ENCODE measurements around the gene ZNF850. TPM values are rescaled to one million over a fixed set of nuclear protein-coding genes. Genes with fewer than 3 reads are reported as not detected.
"Not testable (repeated sequence)": the region's sequence is repeated elsewhere in the genome, so short reads cannot be mapped to it uniquely, and the experiment has no call there.

ZNF850 gene
- total RNA-seq, 2 donors from 2014 or later = 2.4 to 13.2 TPM

DNA sequence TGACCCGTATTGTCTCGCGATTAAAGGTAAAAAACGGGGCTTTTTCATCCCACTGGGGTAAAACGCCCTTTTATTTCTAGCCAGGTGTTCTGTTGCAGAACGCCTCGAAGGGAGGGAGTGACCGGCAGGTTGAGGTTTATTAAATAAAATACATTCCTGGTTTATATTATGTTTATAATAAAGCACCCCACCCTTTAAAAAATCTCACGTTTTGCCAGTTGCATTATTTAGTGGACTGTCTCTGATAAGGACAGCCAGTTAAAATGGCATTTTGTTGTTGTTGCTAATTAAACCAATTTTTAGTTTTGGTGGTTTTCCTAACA lies 25.1 kb upstream of the ZNF850 start:
- DNase-seq (ENCODE audit: low spot score) (no peak), ATAC-seq (ENCODE audit: insufficient number of reproducible peaks, low FRiP score, low read depth) (peak; percentile 41)
- Histone ChIP-seq H3K4me3 (peak overlapping the region; percentile 90), H3K9me3 (peaks cover 39% of the 10 kb centered on the region), H3K27me3 (replicated peaks; ENCODE audit: insufficient read depth) (no peaks in the 10 kb centered on the region), H3K4me1 (ENCODE audit: control insufficient read depth in 1 of 2, low read depth in 2 of 2) (peaks cover 4 to 9% of the 10 kb centered on the region in 2 donors), H3K27ac (peak overlapping the region; percentile 61 to 73), H3K36me3 (peaks cover 13% of the 10 kb centered on the region)
- TF ChIP-seq, protein P1, sequence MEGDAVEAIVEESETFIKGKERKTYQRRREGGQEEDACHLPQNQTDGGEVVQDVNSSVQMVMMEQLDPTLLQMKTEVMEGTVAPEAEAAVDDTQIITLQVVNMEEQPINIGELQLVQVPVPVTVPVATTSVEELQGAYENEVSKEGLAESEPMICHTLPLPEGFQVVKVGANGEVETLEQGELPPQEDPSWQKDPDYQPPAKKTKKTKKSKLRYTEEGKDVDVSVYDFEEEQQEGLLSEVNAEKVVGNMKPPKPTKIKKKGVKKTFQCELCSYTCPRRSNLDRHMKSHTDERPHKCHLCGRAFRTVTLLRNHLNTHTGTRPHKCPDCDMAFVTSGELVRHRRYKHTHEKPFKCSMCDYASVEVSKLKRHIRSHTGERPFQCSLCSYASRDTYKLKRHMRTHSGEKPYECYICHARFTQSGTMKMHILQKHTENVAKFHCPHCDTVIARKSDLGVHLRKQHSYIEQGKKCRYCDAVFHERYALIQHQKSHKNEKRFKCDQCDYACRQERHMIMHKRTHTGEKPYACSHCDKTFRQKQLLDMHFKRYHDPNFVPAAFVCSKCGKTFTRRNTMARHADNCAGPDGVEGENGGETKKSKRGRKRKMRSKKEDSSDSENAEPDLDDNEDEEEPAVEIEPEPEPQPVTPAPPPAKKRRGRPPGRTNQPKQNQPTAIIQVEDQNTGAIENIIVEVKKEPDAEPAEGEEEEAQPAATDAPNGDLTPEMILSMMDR (IDR thresholded peaks at IDR 0.05) = no peak

DNA sequence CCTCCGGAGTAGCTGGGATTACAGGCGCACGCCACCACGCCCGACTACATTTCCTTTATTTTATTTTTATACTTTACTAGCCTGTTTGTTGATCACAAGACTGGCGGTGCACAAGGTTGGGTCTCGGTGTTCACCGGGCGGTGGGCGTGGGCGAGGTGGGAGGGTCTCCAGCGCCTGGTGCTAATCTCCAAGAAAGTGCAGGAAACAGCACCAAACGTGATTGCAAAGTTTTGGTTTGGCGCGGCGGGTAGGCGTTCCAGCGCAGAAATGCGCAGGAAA lies 24.0 kb upstream of the ZNF850 start:
- TF ChIP-seq, protein P1 (IDR thresholded peaks at IDR 0.05) = no peak
- peak overlapping the region in 1 of 2 donors; percentile 61 for H3K27ac ChIP-seq
- H3K9me3 ChIP-seq = peaks cover 38% of the 10 kb centered on the region

DNA sequence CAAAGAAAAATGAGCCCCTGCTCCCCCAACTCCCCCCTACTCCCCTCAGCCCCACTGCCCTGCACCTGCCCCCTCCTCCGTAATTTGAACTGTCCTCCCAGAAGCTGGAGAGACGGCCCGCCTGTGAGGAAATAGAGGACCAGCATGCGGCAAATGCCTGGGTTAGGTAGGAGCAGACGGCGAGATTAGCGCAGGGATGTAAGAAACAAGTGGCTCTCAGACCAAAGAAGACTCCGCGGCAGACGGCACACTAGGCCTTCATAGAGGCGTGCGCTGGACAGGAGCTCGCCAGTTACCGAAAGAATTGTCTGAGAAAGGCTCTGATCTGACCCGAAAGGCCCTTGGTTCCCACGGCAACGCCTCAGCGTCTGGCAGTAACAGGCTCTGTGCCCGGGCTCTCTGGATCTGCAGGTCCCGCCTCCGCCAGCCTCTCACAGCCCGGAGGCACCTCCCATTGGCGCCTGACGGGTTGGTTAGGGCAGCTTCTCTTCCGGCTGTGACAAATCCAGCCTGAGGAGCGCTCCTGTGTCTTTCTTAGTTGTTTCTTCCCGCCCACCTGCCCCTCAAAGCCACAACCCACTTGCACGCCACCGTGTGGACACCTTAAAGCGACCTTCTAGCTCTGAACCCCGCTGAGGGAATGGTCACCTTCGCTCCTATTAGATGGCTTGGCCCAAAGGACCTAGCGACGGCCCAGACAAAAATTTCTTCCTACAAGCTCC lies 19.0 kb upstream of the ZNF850 start:
- not testable (repeated sequence) for H3K4me1 ChIP-seq (ENCODE audit: control insufficient read depth in 1 of 2, low read depth in 2 of 2); ATAC-seq (ENCODE audit: insufficient number of reproducible peaks, low FRiP score, low read depth); H3K27me3 ChIP-seq (replicated peaks; ENCODE audit: insufficient read depth); H3K36me3 ChIP-seq; H3K27ac ChIP-seq; DNase-seq (ENCODE audit: low spot score)
- Histone ChIP-seq H3K9me3 (peaks cover 21% of the 10 kb centered on the region), H3K4me3 (peak overlapping the region; percentile 21)

More for the DNA sequence above, 24.0 kb upstream of the ZNF850 start:
- Histone ChIP-seq H3K4me1 (ENCODE audit: control insufficient read depth in 1 of 2, low read depth in 2 of 2) (peaks cover 4 to 9% of the 10 kb centered on the region in 2 donors), H3K4me3 (peak overlapping the region; percentile 90), H3K27me3 (replicated peaks; ENCODE audit: insufficient read depth) (no peaks in the 10 kb centered on the region), H3K36me3 (peaks cover 10% of the 10 kb centered on the region)
- ATAC-seq (ENCODE audit: insufficient number of reproducible peaks, low FRiP score, low read depth) (no peak), DNase-seq (ENCODE audit: low spot score) (no peak)

DNA sequence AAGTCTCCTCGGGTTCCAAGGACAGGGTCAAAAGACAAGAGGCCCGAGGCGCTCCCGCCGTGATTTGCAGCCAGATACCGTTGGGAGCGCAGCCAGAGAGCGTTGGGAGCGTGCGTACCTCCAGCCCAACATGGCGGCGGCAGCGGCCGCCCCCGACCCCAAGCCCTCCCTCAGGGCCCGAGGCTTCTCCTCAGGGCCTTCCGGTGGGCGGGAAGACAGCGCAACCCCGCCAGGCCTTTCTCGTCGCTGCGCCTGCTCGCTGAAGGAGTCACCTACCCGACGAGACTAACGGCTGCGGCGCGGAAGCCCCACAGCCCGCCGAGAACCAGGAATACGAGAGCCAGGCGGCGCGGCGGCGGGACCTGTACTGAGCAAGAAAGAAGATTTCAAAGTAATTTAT lies 3.2 kb upstream of the ZNF850 start:
- no peak for ATAC-seq (ENCODE audit: insufficient number of reproducible peaks, low FRiP score, low read depth)
- no peak for DNase-seq (ENCODE audit: low spot score)
- Histone ChIP-seq H3K4me1 (ENCODE audit: control insufficient read depth in 1 of 2, low read depth in 2 of 2) (peaks cover 4 to 20% of the 10 kb centered on the region in 2 donors), H3K9me3 (no peaks in the 10 kb centered on the region), H3K27me3 (replicated peaks; ENCODE audit: insufficient read depth) (no peaks in the 10 kb centered on the region), H3K36me3 (no peaks in the 10 kb centered on the region), H3K27ac (peak overlapping the region in 1 of 2 donors; percentile 14), H3K4me3 (peak overlapping the region; percentile 53)
- TF ChIP-seq, protein P1 (IDR thresholded peaks at IDR 0.05) = no peak

DNA sequence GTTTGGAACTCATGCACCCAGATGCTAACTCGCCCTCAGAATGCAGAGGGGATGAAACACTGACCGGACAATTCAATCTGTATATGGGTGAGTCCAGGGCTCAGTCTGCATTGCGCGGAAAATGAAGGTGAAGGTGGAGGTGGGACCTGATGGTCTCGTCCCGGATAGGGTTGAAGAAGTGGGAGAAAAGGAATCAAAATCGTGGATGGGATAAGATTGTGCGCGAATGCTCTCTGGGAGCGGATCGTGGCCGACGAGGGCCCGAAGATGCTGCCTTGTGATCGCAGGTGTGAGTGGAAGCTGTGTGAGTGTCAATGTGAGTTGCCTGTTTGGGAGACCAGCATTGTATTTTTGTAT lies 594 bp upstream of the ZNF850 start:
- H3K9me3 ChIP-seq = peaks cover 7% of the 10 kb centered on the region

More for the DNA sequence above, 594 bp upstream of the ZNF850 start:
- TF ChIP-seq, protein P1 (IDR thresholded peaks at IDR 0.05) = no peak
- DNase-seq (ENCODE audit: low spot score) (no peak), ATAC-seq (ENCODE audit: insufficient number of reproducible peaks, low FRiP score, low read depth) (no peak)
- no peaks in the 10 kb centered on the region for H3K36me3 ChIP-seq
- peaks cover 5 to 22% of the 10 kb centered on the region in 2 donors for H3K4me1 ChIP-seq (ENCODE audit: control insufficient read depth in 1 of 2, low read depth in 2 of 2)
- no peaks in the 10 kb centered on the region for H3K27me3 ChIP-seq (replicated peaks; ENCODE audit: insufficient read depth)
- peak overlapping the region in 1 of 2 donors; percentile 79 for H3K27ac ChIP-seq
- peak overlapping the region; percentile 83 for H3K4me3 ChIP-seq

Data from thoracic aorta (tissue), 2 donors.